GM12872 (cell line): ENCODE data around the gene SERPINI1.

Experiments used
- TF ChIP-seq, protein P1 (sequence below): IDR thresholded peaks from 3 replicates; pipeline ENCODE4 v1.5.1; 2011; ENCODE audit warnings: low read depth, mild to moderate bottlenecking, low read length, moderate library complexity; ENCODE audit not compliant: insufficient read depth

Gene SERPINI1

DNA sequence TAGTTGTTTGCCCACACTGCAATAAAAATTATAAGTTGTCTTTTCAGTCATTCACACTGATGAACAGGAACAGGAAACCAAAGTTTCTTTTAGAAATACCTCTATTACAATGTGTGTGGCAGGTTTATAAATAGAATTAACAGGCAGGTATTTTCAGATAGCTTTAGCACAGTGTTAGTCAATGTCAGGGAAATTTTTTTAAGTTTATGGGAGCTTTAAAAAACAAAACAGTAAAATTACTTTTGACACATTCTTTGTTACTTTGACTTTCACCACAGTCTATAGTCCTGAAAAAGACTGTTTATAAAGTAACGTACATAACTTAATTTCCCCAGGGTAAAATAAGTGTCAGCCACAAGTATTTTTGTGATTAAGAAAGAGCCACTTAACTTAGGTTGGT is 38.1 kb downstream of the SERPINI1 start:
- TF ChIP-seq, protein P1, sequence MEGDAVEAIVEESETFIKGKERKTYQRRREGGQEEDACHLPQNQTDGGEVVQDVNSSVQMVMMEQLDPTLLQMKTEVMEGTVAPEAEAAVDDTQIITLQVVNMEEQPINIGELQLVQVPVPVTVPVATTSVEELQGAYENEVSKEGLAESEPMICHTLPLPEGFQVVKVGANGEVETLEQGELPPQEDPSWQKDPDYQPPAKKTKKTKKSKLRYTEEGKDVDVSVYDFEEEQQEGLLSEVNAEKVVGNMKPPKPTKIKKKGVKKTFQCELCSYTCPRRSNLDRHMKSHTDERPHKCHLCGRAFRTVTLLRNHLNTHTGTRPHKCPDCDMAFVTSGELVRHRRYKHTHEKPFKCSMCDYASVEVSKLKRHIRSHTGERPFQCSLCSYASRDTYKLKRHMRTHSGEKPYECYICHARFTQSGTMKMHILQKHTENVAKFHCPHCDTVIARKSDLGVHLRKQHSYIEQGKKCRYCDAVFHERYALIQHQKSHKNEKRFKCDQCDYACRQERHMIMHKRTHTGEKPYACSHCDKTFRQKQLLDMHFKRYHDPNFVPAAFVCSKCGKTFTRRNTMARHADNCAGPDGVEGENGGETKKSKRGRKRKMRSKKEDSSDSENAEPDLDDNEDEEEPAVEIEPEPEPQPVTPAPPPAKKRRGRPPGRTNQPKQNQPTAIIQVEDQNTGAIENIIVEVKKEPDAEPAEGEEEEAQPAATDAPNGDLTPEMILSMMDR = no peak

DNA sequence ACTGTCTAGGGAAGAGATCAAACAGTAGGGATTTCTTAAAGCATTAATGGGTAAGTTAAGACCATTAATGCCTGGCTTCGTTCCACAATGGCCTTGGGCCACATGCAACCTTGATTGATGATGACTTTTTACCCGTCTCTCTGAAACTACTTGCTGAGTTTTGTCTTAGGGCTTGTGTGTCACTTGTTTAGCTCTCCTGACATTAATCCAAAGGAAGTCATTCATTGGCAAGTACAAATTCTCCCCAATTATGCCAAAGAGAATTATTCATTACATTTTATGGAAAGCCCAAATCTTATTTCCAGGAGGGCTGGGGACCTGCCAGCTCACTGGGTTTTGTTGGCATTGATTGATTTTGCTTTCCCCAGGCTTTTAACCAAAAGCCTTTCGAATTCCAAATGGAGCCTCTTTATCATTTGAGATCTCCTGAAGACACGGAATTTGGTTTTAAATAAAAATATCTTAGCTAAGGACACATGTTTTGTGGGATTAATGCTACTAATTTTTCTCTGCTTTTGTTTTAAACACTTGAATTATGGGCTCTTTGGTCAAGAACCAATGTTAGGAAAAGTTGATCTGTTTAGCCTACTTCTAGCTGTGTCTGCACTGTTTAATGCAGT is 40.7 kb downstream of the SERPINI1 start:
- TF ChIP-seq, protein P1 = no peak

- TF ChIP-seq, protein P1 = no peak
Measured at GRCh38 chr3:167777356-167777755, 41.8 kb downstream of the SERPINI1 start.

DNA sequence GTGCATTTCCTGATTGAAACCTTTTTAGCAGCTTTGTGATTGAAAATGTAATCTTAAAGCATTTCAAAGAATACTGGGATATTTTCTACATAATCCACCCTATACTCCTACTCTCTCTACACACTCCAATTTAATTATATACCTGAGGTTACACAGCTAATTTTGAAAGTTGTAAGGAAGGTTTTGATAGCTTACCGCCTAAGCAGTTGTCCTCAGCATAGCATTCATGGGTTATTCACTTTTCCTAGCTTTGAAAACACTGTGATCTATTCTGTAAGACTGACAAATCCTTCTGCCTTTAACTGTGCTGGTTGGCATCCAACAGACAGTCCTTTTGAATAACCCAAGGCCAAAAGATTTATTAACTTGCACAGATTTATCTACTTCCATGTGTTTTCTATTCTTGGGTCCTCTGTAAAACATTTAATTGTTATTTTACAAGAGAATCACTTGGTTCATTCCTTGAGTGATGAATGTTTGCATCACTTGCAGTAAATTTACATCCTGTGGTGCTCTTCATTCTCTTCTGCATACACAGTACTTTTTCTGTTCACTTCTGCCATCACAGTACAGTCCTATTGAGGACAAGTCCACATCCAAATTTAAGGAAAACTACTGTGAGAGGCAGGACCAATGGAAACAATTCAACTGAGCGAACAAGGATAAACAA is 44.8 kb downstream of the SERPINI1 start:
- TF ChIP-seq, protein P1 = no peak

- TF ChIP-seq, protein P1 = no peak
Measured at GRCh38 chr3:167783781-167784180, 48.3 kb downstream of the SERPINI1 start.

DNA sequence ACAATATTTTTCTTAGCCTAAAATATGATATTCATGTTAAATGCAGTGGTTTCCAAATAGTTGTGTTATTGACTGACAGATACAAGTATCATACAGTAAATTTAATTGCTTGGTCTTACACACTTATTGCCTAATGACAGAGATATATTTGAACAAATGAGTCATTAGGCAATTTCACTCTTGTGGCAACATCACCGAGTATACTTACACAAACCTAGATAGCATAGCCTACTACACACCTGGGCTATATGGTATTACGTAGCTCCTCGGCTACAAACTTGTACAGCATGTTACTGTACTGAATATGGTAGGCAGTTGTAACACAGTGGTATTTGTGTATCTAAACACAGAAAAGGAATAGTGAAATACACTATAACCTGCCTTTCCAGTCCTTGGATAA is 50.3 kb downstream of the SERPINI1 start:
- TF ChIP-seq, protein P1 = no peak

- TF ChIP-seq, protein P1 = no peak
Measured at GRCh38 chr3:167787440-167787839, 51.9 kb downstream of the SERPINI1 start.
